A673 (cell line): ENCODE data around the gene MAG. TPM values are rescaled to one million over a fixed set of nuclear protein-coding genes. Genes with fewer than 3 reads are reported as not detected.

Experiments
- BruUV-seq: library from RNA; stranded (reverse); fragments of 400-500 nt; replicated peaks from 2 replicates; lab custom pipeline; 2021; lab: Mats Ljungman, UMichigan
- CTCF ChIA-PET: fragments of 300-600 bp; sonication (Branson Sonifier 250); formaldehyde crosslinking; loops from one replicate; lab custom pipeline; 2022; ENCODE audit warnings: antibody characterized with exemption; lab: Charles Lee
- POLR2A ChIA-PET: fragments of 300-600 bp; sonication (Branson Sonifier 250); formaldehyde crosslinking; loops from one replicate; lab custom pipeline; 2022; ENCODE audit warnings: antibody characterized with exemption; ENCODE audit not compliant: low non-redundant PET; lab: Charles Lee
- DNase-seq: peaks from one replicate; pipeline ENCODE4 v3.0.0-alpha.2; 2015; ENCODE audit warnings: low spot score
- H3K27ac ChIP-seq: fragments of 200-600 bp; sonication (generic); 2 replicates; pipeline ENCODE4 v1.5.1; 2016; ENCODE audit warnings: mixed run types, low read depth, mild to moderate bottlenecking, mixed read lengths, antibody characterized with exemption, low read length; ENCODE audit not compliant: poor library complexity, severe bottlenecking
- H3K27me3 ChIP-seq: fragments of 200-600 bp; sonication (generic); replicated peaks from 2 replicates; pipeline ENCODE4 v1.6.1; 2017; ENCODE audit warnings: mixed run types, low read depth, mild to moderate bottlenecking, mixed read lengths, antibody characterized with exemption, low read length; ENCODE audit not compliant: insufficient read depth, poor library complexity
- H3K36me3 ChIP-seq: fragments of 200-600 bp; sonication (generic); 2 replicates; pipeline ENCODE4 v1.6.1; 2016; ENCODE audit warnings: mixed run types, mild to moderate bottlenecking, mixed read lengths, antibody characterized with exemption, low read length; ENCODE audit not compliant: insufficient read depth, poor library complexity, severe bottlenecking
- H3K4me1 ChIP-seq: fragments of 200-600 bp; sonication (generic); 2 replicates; pipeline ENCODE4 v1.6.1; 2017; ENCODE audit warnings: mixed run types, mild to moderate bottlenecking, mixed read lengths, antibody characterized with exemption, low read length; ENCODE audit not compliant: insufficient read depth, poor library complexity, severe bottlenecking
- H3K4me3 ChIP-seq: fragments of 200-600 bp; sonication (generic); 2 replicates; pipeline ENCODE4 v1.5.1; 2016; ENCODE audit warnings: low read depth, mixed run types, mild to moderate bottlenecking, mixed read lengths, low read length; ENCODE audit not compliant: poor library complexity, severe bottlenecking
- H3K9me3 ChIP-seq: fragments of 200-600 bp; sonication (generic); 2 replicates; pipeline ENCODE4 v1.6.1; 2016; ENCODE audit warnings: mixed run types, low read depth, mild to moderate bottlenecking, mixed read lengths, antibody characterized with exemption, low read length; ENCODE audit not compliant: poor library complexity, severe bottlenecking
- CTCF ChIP-seq: fragments of 300-800, 200-600 bp; sonication (generic); conservative IDR thresholded peaks from 2 replicates; pipeline ENCODE4 v1.5.1; 2017; ENCODE audit warnings: low read depth, mild to moderate bottlenecking, antibody characterized with exemption, low read length, moderate library complexity, mixed read lengths
- EZH2 ChIP-seq: fragments of 200-600 bp; sonication (generic); IDR thresholded peaks from 2 replicates; pipeline ENCODE4 v1.6.1; 2017; ENCODE audit warnings: borderline replicate concordance, low read depth, mild to moderate bottlenecking, mixed read lengths, antibody characterized with exemption, low read length; ENCODE audit not compliant: poor library complexity, severe bottlenecking
- intact Hi-C: fragments of 100-400 bp; cut with micrococcal nuclease; formaldehyde crosslinking; loops from one replicate; pipeline ENCODE4 v1.10.0; 2022; ENCODE audit not compliant: unreplicated experiment
- total RNA-seq: library from RNA; stranded (reverse); gene quantifications from 2 replicates; pipeline ENCODE4 v1.2.3, GENCODE V29; 2021

Gene MAG
- total RNA-seq, 1 experiment from 2014 or later, result not detected

GRCh38 chr19:35336166-35336955 lies 44.4 kb downstream of the MAG start:
- DNase-seq, result no peak
- Histone ChIP-seq H3K27ac (no peak overlapping the region), H3K36me3 (no peaks in the 10 kb centered on the region), H3K27me3 (peaks cover 4% of the 10 kb centered on the region), H3K4me3 (no peak overlapping the region), H3K9me3 (no peaks in the 10 kb centered on the region), H3K4me1 (no peaks in the 10 kb centered on the region)
- no peak for TF ChIP-seq EZH2
- ChIA-PET CTCF (no interaction called here), POLR2A (no interaction called here)
- BruUV-seq, result no TSS peak
- intact Hi-C loops, result no loop called here

- no peaks in the 10 kb centered on the region for H3K36me3 ChIP-seq
- no peaks in the 10 kb centered on the region for H3K4me1 ChIP-seq
- no peak for TF ChIP-seq CTCF
- TF ChIP-seq EZH2, result no peak
- CTCF ChIA-PET, result no interaction called here
- no TSS peak for BruUV-seq
- peaks cover 4% of the 10 kb centered on the region for H3K27me3 ChIP-seq
- H3K4me3 ChIP-seq, result no peak overlapping the region
- intact Hi-C loops, result no loop called here
- DNase-seq, result no peak
- no peak overlapping the region for H3K27ac ChIP-seq
- POLR2A ChIA-PET, result no interaction called here
- H3K9me3 ChIP-seq, result no peaks in the 10 kb centered on the region
These were observed 45.4 kb downstream of the MAG start for GRCh38 chr19:35337097-35337983.

DNA sequence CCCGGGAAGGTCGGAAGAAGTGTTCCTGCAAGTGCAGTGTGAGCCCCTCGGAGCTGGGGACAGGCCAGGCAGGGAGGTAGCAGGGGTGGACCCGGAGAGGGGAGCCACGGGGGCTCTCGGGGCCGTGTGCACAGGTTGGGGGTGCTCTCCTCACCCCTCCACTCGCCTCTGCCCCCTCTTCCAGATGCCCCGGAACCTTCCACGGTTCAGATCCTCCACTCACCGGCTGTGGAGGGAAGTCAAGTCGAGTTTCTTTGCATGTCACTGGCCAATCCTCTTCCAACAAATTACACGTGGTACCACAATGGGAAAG lies 46.0 kb downstream of the MAG start:
- no TSS peak for BruUV-seq
- Histone ChIP-seq H3K27me3 (no peaks in the 10 kb centered on the region), H3K9me3 (no peaks in the 10 kb centered on the region), H3K36me3 (no peaks in the 10 kb centered on the region), H3K27ac (no peak overlapping the region), H3K4me1 (no peaks in the 10 kb centered on the region), H3K4me3 (no peak overlapping the region)
- DNase-seq, result no peak
- intact Hi-C loops, result no loop called here
- TF ChIP-seq EZH2, result no peak
- no peak for TF ChIP-seq CTCF
- ChIA-PET POLR2A (no interaction called here), CTCF (no interaction called here)
